ENCODE data around the gene PAX5.

Gene PAX5

DNA sequence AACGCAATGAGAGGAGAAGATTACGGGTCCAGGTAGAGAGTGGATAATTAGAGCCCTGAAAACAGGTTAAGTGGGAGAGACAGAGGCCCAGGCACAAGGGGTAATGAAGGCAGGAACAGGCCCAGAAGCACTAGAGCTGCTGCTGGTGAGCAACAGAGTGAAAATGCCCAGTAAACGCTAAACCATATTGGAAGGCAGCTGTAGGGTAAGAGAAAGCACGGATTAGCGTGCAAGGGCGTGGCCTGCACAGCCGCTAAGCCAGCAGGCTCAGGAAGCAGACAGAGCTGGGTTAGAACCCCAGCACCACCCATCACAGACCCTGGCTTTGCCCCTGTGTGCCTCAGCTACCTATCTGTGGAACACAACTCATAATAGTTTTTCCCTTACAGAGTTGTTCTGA, 93.2 kb downstream of the PAX5 start:
- H3K9me3 ChIP-seq (ENCODE audit: severe bottlenecking), result no peaks in the 10 kb centered on the region
- no peaks in the 10 kb centered on the region for H3K27me3 ChIP-seq (ENCODE audit: insufficient read depth, low read depth, severe bottlenecking)
- no peak overlapping the region for H3K4me3 ChIP-seq (ENCODE audit: low read depth, low read length)
- TF ChIP-seq, protein P1, sequence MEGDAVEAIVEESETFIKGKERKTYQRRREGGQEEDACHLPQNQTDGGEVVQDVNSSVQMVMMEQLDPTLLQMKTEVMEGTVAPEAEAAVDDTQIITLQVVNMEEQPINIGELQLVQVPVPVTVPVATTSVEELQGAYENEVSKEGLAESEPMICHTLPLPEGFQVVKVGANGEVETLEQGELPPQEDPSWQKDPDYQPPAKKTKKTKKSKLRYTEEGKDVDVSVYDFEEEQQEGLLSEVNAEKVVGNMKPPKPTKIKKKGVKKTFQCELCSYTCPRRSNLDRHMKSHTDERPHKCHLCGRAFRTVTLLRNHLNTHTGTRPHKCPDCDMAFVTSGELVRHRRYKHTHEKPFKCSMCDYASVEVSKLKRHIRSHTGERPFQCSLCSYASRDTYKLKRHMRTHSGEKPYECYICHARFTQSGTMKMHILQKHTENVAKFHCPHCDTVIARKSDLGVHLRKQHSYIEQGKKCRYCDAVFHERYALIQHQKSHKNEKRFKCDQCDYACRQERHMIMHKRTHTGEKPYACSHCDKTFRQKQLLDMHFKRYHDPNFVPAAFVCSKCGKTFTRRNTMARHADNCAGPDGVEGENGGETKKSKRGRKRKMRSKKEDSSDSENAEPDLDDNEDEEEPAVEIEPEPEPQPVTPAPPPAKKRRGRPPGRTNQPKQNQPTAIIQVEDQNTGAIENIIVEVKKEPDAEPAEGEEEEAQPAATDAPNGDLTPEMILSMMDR (IDR thresholded peaks at IDR 0.05; ENCODE audit: low read depth, low read length), result no peak
- peak; percentile 77 for DNase-seq
- peaks cover 42% of the 10 kb centered on the region for H3K36me3 ChIP-seq
- peak overlapping the region; percentile 75 for H3K27ac ChIP-seq

- Histone ChIP-seq H3K27me3 (ENCODE audit: insufficient read depth, low read depth, severe bottlenecking) (no peaks in the 10 kb centered on the region), H3K27ac (peak overlapping the region; percentile 75), H3K36me3 (peaks cover 42% of the 10 kb centered on the region), H3K9me3 (ENCODE audit: severe bottlenecking) (no peaks in the 10 kb centered on the region), H3K4me3 (ENCODE audit: low read depth, low read length) (no peak overlapping the region)
- DNase-seq, result no peak
- TF ChIP-seq, protein P1 (IDR thresholded peaks at IDR 0.05; ENCODE audit: low read depth, low read length), result no peak
These were observed 93.6 kb downstream of the PAX5 start for GRCh38 chr9:36940500-36940853.

GRCh38 chr9:36939655-36940499, 94.2 kb downstream of the PAX5 start:
- no peaks in the 10 kb centered on the region for H3K9me3 ChIP-seq (ENCODE audit: severe bottlenecking)
- peak; percentile 85 for DNase-seq
- no peaks in the 10 kb centered on the region for H3K27me3 ChIP-seq (ENCODE audit: insufficient read depth, low read depth, severe bottlenecking)
- H3K27ac ChIP-seq, result peak overlapping the region; percentile 75
- H3K4me3 ChIP-seq (ENCODE audit: low read depth, low read length), result no peak overlapping the region
- H3K36me3 ChIP-seq, result peaks cover 44% of the 10 kb centered on the region
- TF ChIP-seq, protein P1 (IDR thresholded peaks at IDR 0.05; ENCODE audit: low read depth, low read length), result no peak

GRCh38 chr9:36939214-36939613, 94.9 kb downstream of the PAX5 start:
- Histone ChIP-seq H3K9me3 (ENCODE audit: severe bottlenecking) (no peaks in the 10 kb centered on the region), H3K36me3 (peaks cover 47% of the 10 kb centered on the region), H3K4me3 (ENCODE audit: low read depth, low read length) (no peak overlapping the region), H3K27me3 (ENCODE audit: insufficient read depth, low read depth, severe bottlenecking) (no peaks in the 10 kb centered on the region), H3K27ac (peak overlapping the region; percentile 75)
- no peak for DNase-seq
- TF ChIP-seq, protein P1 (IDR thresholded peaks at IDR 0.05; ENCODE audit: low read depth, low read length), result no peak

DNA sequence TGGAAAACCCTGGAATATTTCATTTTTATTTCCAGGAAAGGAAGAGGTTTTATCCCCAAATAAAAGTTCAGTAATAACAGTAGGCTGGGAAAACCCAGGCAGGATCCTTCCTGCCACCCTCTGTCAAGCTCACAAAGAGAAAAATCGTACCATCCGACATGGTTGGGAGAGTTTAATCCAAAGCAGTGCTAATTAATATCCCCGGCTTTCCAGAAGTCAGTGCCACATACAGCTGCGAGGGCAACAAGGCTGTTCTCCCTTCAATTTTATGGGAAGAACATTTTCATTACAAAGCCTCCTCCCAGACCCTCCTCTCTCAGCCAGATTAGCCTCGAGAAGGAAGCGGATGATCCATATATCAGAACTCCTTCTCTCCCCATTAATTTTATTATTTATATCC, 95.5 kb downstream of the PAX5 start:
- H3K4me3 ChIP-seq (ENCODE audit: low read depth, low read length), result no peak overlapping the region
- DNase-seq, result peak; percentile 42
- TF ChIP-seq, protein P1 (IDR thresholded peaks at IDR 0.05; ENCODE audit: low read depth, low read length), result no peak

More for the DNA sequence above, 95.5 kb downstream of the PAX5 start:
- Histone ChIP-seq H3K27me3 (ENCODE audit: insufficient read depth, low read depth, severe bottlenecking) (no peaks in the 10 kb centered on the region), H3K9me3 (ENCODE audit: severe bottlenecking) (no peaks in the 10 kb centered on the region), H3K36me3 (peaks cover 45% of the 10 kb centered on the region), H3K27ac (peak overlapping the region; percentile 75)
